NCI-H345 treated with DMSO at 0.1 percent for 48 hours (cell line): ENCODE results near the gene BET1.

Experiments used
- DNase-seq: peaks from one replicate; lab custom pipeline; 2025; ENCODE audit not compliant: unreplicated experiment; lab: John Stamatoyannopoulos, UW

BET1 gene

GRCh38 chr7:93960986-93961385, 43.2 kb downstream of the BET1 start:
- no peak for DNase-seq

GRCh38 chr7:93958651-93959050, 45.5 kb downstream of the BET1 start:
- no peak for DNase-seq

GRCh38 chr7:93958216-93958615, 45.9 kb downstream of the BET1 start:
- no peak for DNase-seq

- no peak for DNase-seq
These were observed 46.4 kb downstream of the BET1 start for GRCh38 chr7:93957767-93958166.

- no peak for DNase-seq
These were observed 48.9 kb downstream of the BET1 start for GRCh38 chr7:93955304-93955703.

GRCh38 chr7:93949423-93949822, 54.7 kb downstream of the BET1 start:
- no peak for DNase-seq

- DNase-seq: no peak
These were observed 55.3 kb downstream of the BET1 start for GRCh38 chr7:93948873-93949272.

GRCh38 chr7:93948106-93948505, 56.0 kb downstream of the BET1 start:
- DNase-seq: no peak

GRCh38 chr7:93945756-93946535, 58.2 kb downstream of the BET1 start:
- DNase-seq: no peak

GRCh38 chr7:93945083-93945482, 59.1 kb downstream of the BET1 start:
- no peak for DNase-seq

- no peak for DNase-seq
These were observed 59.5 kb downstream of the BET1 start for GRCh38 chr7:93944673-93945072.

GRCh38 chr7:93943816-93944540, 60.2 kb downstream of the BET1 start:
- DNase-seq: no peak
